ENCODE results near the gene CRTAC1.
"Not testable (repeated sequence)": the region's sequence is repeated elsewhere in the genome, so short reads cannot be mapped to it uniquely, and the experiment has no call there.

The CRTAC1 gene

DNA sequence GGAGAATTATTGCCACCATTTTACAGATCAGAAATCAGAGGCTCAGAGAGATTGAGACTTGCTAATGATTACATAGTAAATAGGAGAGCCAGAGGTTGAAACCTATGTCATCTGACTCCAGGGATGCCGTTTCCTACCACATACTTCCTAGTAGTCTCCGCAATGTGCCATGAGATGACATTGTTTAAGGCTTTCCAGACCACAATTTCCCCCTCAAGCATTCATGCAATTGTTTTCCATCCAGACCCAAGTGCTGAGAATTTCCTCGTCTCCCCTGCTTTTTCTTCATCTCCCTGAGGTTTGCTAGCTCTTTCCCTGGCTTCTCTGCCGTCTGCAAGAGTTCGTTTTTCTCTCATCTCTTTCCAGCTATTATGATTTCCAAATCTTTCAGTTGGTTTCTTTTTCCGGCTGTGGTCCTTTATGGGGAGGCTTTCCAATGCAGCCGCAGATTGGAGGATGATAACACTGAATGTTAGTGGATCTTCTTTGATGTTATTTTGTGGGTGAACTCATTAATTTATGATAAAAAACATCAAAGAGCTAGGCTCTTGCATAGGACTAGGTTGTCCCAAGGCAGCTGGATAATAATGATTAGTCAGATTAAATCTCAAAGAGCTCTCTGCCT is 187.7 kb downstream of the CRTAC1 start:
- DNase-seq (ENCODE audit: low read depth in 2 of 2): no peak

DNA sequence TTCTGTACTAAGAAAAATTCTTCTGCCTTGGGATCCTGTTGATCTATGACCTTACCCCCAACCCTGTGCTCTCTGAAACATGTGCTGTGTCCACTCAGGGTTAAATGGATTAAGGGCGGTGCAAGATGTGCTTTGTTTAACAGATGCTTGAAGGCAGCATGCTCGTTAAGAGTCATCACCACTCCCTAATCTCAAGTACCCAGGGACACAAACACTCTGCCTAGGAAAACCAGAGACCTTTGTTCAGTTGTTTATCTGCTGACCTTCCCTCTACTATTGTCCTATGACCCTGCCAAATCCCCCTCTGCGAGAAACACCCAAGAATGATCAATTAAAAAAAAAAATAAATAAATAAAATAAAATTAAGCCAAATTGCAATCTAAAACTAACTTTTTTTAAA is 188.3 kb downstream of the CRTAC1 start:
- not testable (repeated sequence) for DNase-seq (ENCODE audit: low read depth in 2 of 2)

DNA sequence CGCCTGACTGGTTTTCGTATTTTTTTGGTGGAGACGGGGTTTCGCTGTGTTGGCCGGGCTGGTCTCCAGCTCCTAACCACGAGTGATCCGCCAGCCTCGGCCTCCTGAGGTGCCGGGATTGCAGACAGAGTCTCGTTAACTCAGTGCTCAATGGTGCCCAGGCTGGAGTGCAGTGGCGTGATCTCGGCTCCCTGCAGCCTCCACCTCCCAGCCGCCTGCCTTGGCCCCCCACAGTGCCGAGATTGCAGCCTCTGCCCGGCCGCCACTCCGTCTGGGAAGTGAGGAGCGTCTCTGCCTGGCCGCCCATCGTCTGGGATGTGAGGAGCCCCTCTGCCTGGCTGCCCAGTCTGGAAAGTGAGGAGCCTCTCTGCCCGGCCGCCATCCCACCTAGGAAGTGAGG is 189.3 kb downstream of the CRTAC1 start:
- DNase-seq (ENCODE audit: low read depth in 2 of 2): not testable (repeated sequence)

DNA sequence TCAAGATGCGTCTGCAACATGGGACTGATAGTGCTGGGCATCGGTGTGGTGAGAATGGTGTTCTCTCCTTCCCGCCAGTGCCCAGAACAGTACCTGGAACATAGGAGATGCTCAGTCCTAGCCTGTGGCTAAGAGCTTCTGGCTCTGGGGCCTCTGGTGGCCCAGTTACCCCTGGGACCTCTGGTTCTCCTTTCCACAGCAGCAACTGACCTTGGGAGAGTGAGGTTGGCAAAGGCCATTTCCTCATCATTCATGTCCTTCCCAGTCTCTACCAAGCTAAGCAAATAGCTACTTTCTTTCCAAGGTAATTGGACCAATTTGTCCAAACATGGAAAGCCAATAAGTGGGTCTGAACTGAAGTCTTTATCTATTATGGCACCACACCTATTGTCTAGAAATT is 192.3 kb downstream of the CRTAC1 start:
- no peak for DNase-seq (ENCODE audit: low read depth in 2 of 2)

DNA sequence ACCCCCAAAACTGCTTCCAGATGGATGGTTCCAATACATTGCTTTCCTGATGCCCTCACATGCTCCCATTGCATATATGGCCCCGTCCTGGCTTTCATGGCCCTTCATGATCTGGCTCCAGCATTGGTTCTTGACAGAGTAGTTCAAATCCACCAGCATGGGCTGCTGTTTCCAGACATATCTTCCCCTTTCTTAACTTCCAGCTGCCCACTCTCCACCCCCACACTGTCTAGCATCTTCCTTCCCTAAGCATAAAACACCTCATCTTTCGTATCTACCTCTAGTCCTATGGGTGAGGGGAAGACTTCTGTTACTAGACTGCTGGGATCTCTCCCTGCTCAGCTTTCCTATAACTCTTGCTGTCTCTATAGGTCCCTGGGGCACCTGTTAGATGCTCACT is 194.0 kb downstream of the CRTAC1 start:
- DNase-seq (ENCODE audit: low read depth in 2 of 2): no peak

DNA sequence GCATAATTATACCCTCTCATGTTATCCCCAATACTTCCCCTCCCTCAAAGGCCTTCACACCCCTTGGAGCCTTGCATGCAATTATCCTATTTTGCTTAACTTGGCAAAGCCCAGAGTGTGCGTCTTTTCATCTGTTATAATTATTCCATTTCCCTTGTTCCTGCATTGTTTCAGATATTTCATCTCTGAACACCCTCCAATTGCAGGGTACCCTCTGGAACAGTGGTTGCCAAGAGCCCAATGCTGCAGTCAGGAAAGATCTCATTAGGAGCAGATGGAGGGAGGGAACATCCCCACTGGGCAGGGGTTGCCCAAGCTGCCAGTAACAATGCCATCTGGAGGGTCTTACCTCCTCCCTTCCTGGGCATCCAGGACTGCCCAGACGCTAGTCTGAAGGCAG is 199.2 kb downstream of the CRTAC1 start:
- DNase-seq (ENCODE audit: low read depth in 2 of 2): no peak

DNA sequence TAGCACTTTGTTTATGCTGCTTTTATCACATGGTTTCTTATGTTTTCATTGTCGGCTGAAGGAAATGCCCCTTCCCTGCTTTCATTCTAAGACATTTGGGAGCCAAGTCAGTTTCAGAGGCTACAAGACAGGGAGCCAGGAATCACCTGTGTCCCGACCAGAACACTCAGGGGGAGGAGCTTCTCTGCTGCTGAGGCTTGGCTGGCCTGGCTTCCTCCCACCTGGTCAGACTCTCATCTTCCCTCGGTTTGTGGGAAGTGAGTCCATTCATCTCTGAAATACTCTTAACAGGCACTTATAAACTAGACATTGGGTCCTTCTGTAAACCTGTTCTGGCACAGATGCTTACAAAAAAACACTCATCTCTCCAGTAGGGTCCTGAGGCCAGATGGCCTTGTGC is 200.4 kb downstream of the CRTAC1 start:
- no peak for DNase-seq (ENCODE audit: low read depth in 2 of 2)

DNA sequence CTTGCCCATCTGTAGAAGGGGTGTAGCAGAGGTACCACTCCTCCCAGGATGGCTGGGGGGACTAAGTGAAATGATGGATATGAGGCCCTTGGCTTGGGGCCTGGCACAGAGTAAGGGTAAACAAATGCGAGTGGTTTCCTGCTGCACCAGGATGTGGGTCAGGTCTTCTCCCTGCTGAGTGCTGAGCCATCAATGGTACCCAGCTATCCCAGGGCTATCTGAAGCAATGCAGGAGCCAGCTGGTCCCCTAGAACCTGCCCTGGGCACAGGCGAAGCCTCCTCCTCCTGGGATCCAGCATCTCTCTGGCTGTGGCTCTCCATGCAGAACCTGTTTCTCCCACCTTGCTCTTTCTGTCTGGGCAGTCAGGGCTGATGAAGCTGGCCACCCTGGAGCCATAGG is 201.7 kb downstream of the CRTAC1 start:
- DNase-seq (ENCODE audit: low read depth in 2 of 2): no peak

DNA sequence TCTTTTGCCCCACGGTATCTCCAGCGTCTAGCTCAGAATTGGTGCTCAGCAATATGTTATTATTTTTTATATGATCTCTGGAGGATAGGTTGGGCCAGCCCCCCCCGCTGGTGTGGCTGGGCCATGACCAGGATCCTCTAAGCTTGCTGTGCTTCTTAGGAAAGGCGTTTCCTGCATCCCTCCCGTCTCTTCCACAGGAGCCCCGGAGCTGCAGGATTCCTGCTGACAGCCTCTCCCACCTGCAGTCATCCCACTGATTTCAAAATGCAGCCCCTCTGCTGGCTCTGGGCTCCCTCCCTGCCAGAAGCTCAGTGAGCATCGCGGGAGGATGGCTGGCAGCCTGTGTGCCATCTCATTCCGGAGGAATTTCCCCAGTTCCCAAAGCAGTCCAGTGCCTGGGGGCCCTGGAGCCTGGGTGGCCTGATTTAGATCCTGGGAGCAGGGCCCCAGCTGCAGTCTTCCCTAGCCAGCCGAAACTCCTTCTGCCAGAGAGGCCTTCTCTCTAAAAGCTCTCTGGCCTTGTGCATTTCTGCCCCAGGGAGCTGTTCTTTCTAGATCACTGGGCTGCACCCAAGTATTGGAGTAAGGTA is 202.6 kb downstream of the CRTAC1 start:
- DNase-seq (ENCODE audit: low read depth in 2 of 2): no peak

DNA sequence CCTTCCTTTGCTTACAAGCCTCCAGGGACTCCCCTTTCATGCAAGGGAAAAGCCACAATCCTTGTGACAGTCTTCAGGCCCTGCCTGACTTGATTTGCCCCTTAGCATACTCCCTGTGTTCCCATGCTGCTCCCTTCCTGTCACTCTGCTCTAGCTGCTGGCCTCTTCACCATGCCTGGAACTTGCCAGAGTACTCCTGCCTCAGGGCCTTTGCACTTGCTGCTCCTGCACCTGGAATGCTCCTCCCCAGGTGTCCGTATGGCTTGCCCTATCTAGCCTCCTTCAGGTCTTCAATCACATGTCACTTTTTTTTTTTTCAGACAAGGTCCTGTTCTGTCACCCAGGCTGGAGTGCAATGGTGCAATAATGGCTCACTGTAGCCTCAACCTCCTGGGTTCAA is 203.5 kb downstream of the CRTAC1 start:
- no peak for DNase-seq (ENCODE audit: low read depth in 2 of 2)

DNA sequence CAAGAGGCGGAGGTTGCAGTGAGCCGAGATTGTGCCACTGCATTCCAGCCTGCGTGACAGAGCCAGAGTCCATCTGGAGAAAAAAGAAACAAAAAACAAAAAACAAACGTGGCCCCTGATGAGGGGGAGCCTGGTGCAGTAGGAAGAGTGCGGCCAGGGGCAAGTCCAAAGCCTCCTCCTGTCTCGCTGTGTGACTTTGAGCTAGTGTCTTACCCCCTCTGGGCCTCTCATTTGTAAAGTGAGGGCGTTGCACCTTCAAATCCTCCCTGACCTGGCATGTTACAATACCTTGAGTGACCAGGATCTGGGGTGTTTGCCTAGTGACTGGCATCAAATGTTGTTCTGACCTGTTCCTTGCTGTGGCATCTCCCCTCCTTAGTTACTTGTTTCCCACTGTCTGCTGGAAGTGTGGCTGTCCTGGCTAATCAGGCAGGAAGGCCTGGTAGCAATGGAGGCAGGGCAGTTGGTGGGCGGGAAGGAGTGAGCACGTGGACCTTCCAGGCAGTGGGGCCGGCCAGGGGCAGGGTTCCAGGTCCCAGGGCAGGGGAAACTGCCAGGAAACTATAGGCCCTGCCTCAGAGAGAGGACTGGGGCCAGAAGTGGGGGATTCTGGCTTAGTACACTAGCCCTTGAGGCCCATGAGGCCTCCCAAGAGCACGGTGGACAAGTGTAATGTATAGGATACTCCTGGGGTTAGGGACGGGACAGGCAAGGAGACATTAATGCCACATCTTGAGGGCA is 205.2 kb downstream of the CRTAC1 start:
- DNase-seq (ENCODE audit: low read depth in 2 of 2): no peak

DNA sequence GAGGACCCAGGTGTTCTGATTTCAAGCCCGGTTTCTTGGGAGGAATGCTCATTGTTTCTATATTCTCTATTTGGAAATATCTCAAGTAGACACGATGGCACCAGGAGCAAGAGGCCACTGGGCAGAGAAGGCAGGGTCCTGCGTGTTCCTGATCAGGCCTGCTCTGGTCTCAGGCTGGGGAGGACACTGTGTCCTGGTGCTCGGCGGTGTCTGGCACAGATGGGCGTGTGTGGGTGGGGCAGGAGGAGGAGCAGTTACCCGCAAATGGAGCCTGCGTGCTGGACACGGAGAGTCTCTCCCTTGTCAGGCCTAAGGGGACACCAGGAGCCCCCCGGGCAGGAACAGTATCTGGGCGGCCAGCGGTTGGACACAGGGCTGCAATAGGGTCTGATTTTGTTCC is 206.7 kb downstream of the CRTAC1 start:
- no peak for DNase-seq (ENCODE audit: low read depth in 2 of 2)

DNA sequence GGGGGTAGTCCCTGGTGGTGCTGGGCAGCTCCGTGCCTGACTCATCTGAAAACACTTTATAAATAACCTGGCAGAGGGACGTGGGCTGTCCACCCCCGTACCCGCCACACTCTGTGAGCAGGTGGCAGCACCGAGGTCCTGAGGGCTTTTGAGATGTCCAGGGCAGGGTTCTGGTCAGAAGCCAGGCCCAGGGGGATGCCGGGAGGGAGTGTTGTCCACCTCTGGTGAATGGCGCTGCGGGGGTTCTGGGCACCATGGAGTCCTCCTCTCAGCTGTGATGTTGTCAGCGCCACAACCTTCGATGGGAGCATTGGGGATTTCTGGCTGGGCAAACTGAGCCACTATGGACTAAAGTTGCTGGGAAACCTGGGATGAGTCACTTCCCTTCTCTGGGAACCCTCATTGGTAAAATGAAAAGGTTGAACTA is 208.1 kb downstream of the CRTAC1 start:
- no peak for DNase-seq (ENCODE audit: low read depth in 2 of 2)

DNA sequence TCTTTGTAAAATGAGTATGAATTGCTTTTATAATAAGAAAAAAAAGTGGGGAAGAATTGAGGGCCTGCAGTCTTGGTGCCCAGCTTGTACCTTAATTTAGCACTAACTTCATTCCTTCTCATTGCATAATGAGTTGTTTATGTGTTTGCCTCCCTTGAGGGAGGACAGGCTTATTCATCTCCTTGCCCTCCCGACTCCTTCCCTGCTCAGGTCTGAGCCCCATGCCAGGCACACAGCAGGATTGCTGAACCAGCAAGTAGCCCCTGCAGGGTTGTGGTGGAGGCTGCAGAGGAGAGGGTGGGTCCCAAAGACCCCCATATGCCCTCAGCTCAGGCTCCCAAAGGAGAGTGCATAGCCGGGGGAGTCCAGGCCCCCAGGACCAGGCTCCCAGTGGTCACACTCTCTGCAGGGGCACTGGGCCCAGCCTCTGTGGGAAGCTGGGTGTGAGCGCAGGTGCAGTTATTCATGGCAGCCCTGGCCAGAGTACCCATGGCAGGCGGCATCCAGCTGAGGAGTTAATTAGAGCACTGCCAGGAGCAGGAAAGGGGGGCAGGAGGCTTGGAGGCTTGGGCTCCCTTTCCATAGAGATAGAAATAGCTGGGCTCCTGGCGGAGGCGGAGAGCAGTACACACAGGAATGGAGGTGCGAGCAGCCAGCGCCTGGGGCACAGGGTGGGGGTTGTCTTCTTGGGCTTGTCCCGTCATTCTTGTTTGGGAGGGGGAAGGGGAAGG is 208.9 kb downstream of the CRTAC1 start:
- DNase-seq (ENCODE audit: low read depth in 2 of 2): no peak

DNA sequence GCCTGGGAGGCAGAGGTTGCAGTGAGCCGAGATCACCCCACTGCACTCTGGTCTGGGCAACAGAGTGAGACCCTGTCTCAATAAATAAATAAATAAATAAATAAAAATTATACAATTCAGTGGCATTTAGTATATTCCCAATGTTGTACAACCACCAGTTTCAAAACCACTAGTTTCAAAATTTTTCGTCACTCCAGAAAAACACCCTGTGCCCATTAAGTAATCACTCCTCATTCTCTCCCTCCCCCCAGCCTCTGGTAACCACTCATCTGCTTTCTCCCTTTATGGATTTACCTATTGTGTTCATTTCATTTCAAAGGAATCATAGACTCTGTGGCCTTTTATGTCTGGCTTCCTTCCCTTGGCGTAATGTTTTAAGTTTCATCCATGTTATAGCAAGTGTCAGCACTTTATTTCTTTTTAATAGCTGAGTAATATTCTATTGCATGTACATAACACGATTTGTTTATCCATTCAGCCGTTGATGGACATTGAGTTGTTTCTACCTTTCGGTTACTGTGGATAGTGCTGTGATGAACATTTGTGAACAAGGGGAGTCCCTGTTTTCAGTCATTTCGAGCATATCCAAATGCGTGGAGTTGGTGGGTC is 210.2 kb downstream of the CRTAC1 start:
- DNase-seq (ENCODE audit: low read depth in 2 of 2): no peak

DNA sequence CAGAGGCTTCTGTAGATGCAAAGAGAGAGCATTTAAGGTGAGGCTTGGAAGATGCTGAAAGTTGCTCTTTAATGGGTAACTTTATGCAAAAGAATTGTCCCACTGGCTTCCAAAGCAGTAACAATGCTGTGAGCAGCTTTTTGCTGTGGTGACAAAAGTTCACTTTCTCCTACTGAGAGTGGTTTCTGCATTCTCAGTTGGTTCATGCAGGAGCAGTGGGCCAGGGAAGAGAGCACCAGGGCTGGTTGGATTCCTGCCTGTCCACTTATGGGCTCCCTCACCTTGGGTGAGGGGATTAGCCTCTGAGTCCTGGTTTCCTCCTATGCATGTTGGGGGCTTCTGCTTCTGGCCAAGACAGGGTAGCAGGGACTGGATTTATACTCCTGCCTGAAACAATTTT is 211.8 kb downstream of the CRTAC1 start:
- DNase-seq (ENCODE audit: low read depth in 2 of 2): no peak

DNA sequence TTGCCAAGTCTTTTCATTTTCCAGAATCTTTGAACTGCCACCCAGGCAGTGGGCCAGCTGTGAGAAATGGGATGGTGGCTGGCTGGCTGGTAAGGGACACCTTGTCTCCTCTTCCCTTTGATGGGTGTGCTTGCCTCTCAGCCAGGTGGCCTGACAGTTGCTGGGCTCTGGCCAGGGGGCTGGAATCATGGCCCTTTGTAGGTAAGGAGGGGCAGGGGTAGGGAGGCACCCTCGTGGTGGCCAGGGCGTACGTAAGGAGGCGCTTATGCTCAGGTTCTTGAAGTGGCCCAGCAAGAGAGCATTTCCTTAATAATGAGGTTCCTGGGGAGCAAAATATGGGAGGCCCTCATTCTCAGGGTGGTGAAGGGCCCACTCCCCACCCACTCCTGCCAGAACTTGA is 213.8 kb downstream of the CRTAC1 start:
- no peak for DNase-seq (ENCODE audit: low read depth in 2 of 2)

All from stimulated activated CD8-positive, alpha-beta memory T cell treated with anti-CD3 and anti-CD28 coated beads, Interleukin-7, amount 100 ng/mL, for 4 hours (primary cell).